IMR-90 (cell line): ENCODE results near the gene FBH1. TPM values are rescaled to one million over a fixed set of nuclear protein-coding genes. Genes with fewer than 3 reads are reported as not detected.

ENCODE experiments used
- ATAC-seq: fragments of 200-7000 bp; cut with Tn5 transposase; 2 replicates; pipeline ENCODE4 v1.9.1; 2020; ENCODE audit warnings: low read depth, mild to moderate bottlenecking, moderate library complexity
- BruUV-seq: library from RNA; stranded (reverse); fragments of 400-500 nt; replicated peaks from 2 replicates; lab custom pipeline; 2021; lab: Mats Ljungman, UMichigan
- CTCF ChIA-PET: fragments of 300-600 bp; formaldehyde crosslinking; extraction: SDS; loops from one replicate; lab custom pipeline; 2021; ENCODE audit warnings: antibody characterized with exemption; lab: Yijun Ruan, JAX
- POLR2A ChIA-PET: fragments of 300-600 bp; sonication (Branson Sonifier 250); formaldehyde crosslinking; loops from one replicate; lab custom pipeline; 2022; ENCODE audit warnings: antibody characterized with exemption; ENCODE audit not compliant: unreplicated experiment; lab: Charles Lee
- DNase-seq: peaks from one replicate; pipeline ENCODE4 v3.0.0; 2013
- H2AFZ ChIP-seq: replicated peaks from 2 replicates; pipeline ENCODE3; 2013; ENCODE audit warnings: low read length, mild to moderate bottlenecking; ENCODE audit not compliant: poor library complexity
- H2AK5ac ChIP-seq: 2 replicates; pipeline ENCODE4 v1.6.1; 2013; ENCODE audit warnings: low read depth, low read length, inconsistent platforms
- H2AK9ac ChIP-seq: replicated peaks from 2 replicates; pipeline ENCODE3; 2013; ENCODE audit warnings: mild to moderate bottlenecking, low read depth, low read length, moderate library complexity; ENCODE audit not compliant: poor library complexity
- H2BK120ac ChIP-seq: 2 replicates; pipeline ENCODE4 v1.6.1; 2013; ENCODE audit warnings: low read depth, low read length, inconsistent platforms
- H2BK15ac ChIP-seq: 3 replicates; pipeline ENCODE4 v1.6.1; 2013; ENCODE audit warnings: low read depth, low read length, inconsistent platforms
- H2BK20ac ChIP-seq: 2 replicates; pipeline ENCODE4 v1.6.1; 2013; ENCODE audit warnings: low read depth, mild to moderate bottlenecking, inconsistent platforms, low read length, moderate library complexity
- H2BK5ac ChIP-seq: 2 replicates; pipeline ENCODE4 v1.6.1; 2013; ENCODE audit warnings: mild to moderate bottlenecking, low read depth, low read length, inconsistent platforms; ENCODE audit not compliant: poor library complexity, severe bottlenecking
- H3K14ac ChIP-seq: replicated peaks from 2 replicates; pipeline ENCODE4 v1.6.1; 2013; ENCODE audit warnings: low read depth, low read length, inconsistent platforms
- H3K18ac ChIP-seq: 2 replicates; pipeline ENCODE4 v1.6.1; 2013; ENCODE audit warnings: low read depth, low read length, control low read depth
- H3K23ac ChIP-seq: 2 replicates; pipeline ENCODE4 v1.6.1; 2013; ENCODE audit warnings: low read depth, low read length, inconsistent platforms
- H3K27ac ChIP-seq: 2 replicates; pipeline ENCODE4 v1.5.1; 2013; ENCODE audit warnings: mild to moderate bottlenecking, control low read depth, low read length; ENCODE audit not compliant: insufficient read depth
- H3K27me3 ChIP-seq: 2 replicates; pipeline ENCODE4 v1.6.1; 2013; ENCODE audit warnings: low read length; ENCODE audit not compliant: control insufficient read depth, insufficient read depth
- H3K36me3 ChIP-seq: 2 replicates; pipeline ENCODE4 v1.6.1; 2013; ENCODE audit warnings: low read length, mixed read lengths; ENCODE audit not compliant: control insufficient read depth, insufficient read depth
- H3K4ac ChIP-seq: 2 replicates; pipeline ENCODE4 v1.6.1; 2013; ENCODE audit warnings: low read depth, low read length, inconsistent platforms
- H3K4me1 ChIP-seq: 2 replicates; pipeline ENCODE4 v1.6.1; 2013; ENCODE audit warnings: low read length, mixed read lengths; ENCODE audit not compliant: control insufficient read depth, insufficient read depth
- H3K4me2 ChIP-seq: 2 replicates; pipeline ENCODE4 v1.6.1; 2013; ENCODE audit warnings: low read depth, mild to moderate bottlenecking, control low read depth, low read length, moderate library complexity
- H3K4me3 ChIP-seq: 2 replicates; pipeline ENCODE4 v1.5.1; 2013; ENCODE audit warnings: low read depth, mild to moderate bottlenecking, control low read depth, low read length, moderate library complexity; ENCODE audit not compliant: insufficient read depth
- H3K56ac ChIP-seq: 2 replicates; pipeline ENCODE4 v1.6.1; 2013; ENCODE audit warnings: low read length, inconsistent platforms; ENCODE audit not compliant: insufficient read depth; ENCODE audit errors: extremely low read depth
- H3K79me1 ChIP-seq, 2 experiments: 2 replicates each; pipeline ENCODE4 v1.6.1; 2013; ENCODE audit warnings: low read length in 2 of 2, inconsistent platforms in 1 of 2, low read depth in 1 of 2
- H3K9ac ChIP-seq: 2 replicates; pipeline ENCODE4 v1.6.1; 2013; ENCODE audit warnings: low read depth, low read length, control low read depth
- H3K9me1 ChIP-seq: 2 replicates; pipeline ENCODE4 v1.6.1; 2013; ENCODE audit warnings: low read length, inconsistent platforms; ENCODE audit not compliant: insufficient read depth
- H3K9me3 ChIP-seq: 2 replicates; pipeline ENCODE4 v1.6.1; 2013; ENCODE audit warnings: low read length; ENCODE audit not compliant: control insufficient read depth, insufficient read depth
- H4K20me1 ChIP-seq: 2 replicates; pipeline ENCODE4 v1.6.1; 2013; ENCODE audit warnings: low read length, inconsistent platforms; ENCODE audit not compliant: insufficient read depth
- H4K5ac ChIP-seq: 2 replicates; pipeline ENCODE4 v1.6.1; 2013; ENCODE audit warnings: mild to moderate bottlenecking, low read depth, low read length, control low read depth
- H4K8ac ChIP-seq, 2 experiments: 2 replicates each; pipeline ENCODE4 v1.6.1; 2013; ENCODE audit warnings: low read depth in 2 of 2, low read length in 2 of 2, control low read depth in 1 of 2, inconsistent platforms in 1 of 2
- H4K91ac ChIP-seq: 2 replicates; pipeline ENCODE4 v1.6.1; 2013; ENCODE audit warnings: low read depth, low read length, inconsistent platforms; ENCODE audit not compliant: insufficient read depth
- BHLHE40 ChIP-seq: fragments of 150-350 bp; IDR thresholded peaks from 2 replicates; pipeline ENCODE4 v1.6.1; 2016; ENCODE audit warnings: mild to moderate bottlenecking, low read depth, low read length
- CEBPB ChIP-seq: IDR thresholded peaks from 2 replicates; pipeline ENCODE4 v1.6.1; 2012; ENCODE audit warnings: low read depth, low read length, improper control_type of control experiment
- CHD1 ChIP-seq: IDR thresholded peaks from 2 replicates; pipeline ENCODE4 v1.6.1; 2012; ENCODE audit warnings: low read depth, low read length, improper control_type of control experiment
- CTCF ChIP-seq: conservative IDR thresholded peaks from 2 replicates; pipeline ENCODE4 v1.5.1; 2012; ENCODE audit warnings: mild to moderate bottlenecking, low read depth, low read length, improper control_type of control experiment
- ELK1 ChIP-seq: fragments of 150-350 bp; IDR thresholded peaks from 2 replicates; pipeline ENCODE4 v1.6.1; 2016; ENCODE audit warnings: low read depth, mild to moderate bottlenecking, low read length, moderate library complexity, borderline replicate concordance
- FOS ChIP-seq: fragments of 150-350 bp; IDR thresholded peaks from 2 replicates; pipeline ENCODE4 v1.6.1; 2016; ENCODE audit warnings: low read depth, low read length
- MAFK ChIP-seq: IDR thresholded peaks from 2 replicates; pipeline ENCODE4 v1.6.1; 2012; ENCODE audit warnings: low read depth, low read length, improper control_type of control experiment
- MAZ ChIP-seq: IDR thresholded peaks from 2 replicates; pipeline ENCODE4 v1.6.1; 2012; ENCODE audit warnings: low read depth, mild to moderate bottlenecking, low read length, improper control_type of control experiment, moderate library complexity, borderline replicate concordance
- MXI1 ChIP-seq: IDR thresholded peaks from 2 replicates; pipeline ENCODE4 v1.6.1; 2012; ENCODE audit warnings: low read depth, mild to moderate bottlenecking, low read length, moderate library complexity, borderline replicate concordance
- NFE2L2 ChIP-seq: fragments of 150-350 bp; IDR thresholded peaks from 2 replicates; pipeline ENCODE4 v1.6.1; 2016; ENCODE audit warnings: low read depth, mild to moderate bottlenecking, low read length
- POLR2A ChIP-seq: IDR thresholded peaks from 2 replicates; pipeline ENCODE4 v1.6.1; 2012; ENCODE audit warnings: mild to moderate bottlenecking, low read depth, low read length
- RAD21 ChIP-seq: IDR thresholded peaks from 2 replicates; pipeline ENCODE4 v1.6.1; 2012; ENCODE audit warnings: low read length, improper control_type of control experiment
- RCOR1 ChIP-seq: IDR thresholded peaks from 2 replicates; pipeline ENCODE4 v1.6.1; 2012; ENCODE audit warnings: mild to moderate bottlenecking, low read length, improper control_type of control experiment; ENCODE audit not compliant: insufficient replicate concordance
- RFX5 ChIP-seq: IDR thresholded peaks from 2 replicates; pipeline ENCODE4 v1.8.0; 2012; ENCODE audit warnings: low read depth, mild to moderate bottlenecking, low read length, moderate library complexity
- SMC3 ChIP-seq: fragments of 150-350 bp; IDR thresholded peaks from 2 replicates; pipeline ENCODE4 v1.6.1; 2016; ENCODE audit warnings: low read depth, mild to moderate bottlenecking, antibody characterized with exemption, low read length, moderate library complexity
- WGBS, 2 experiments: methylation state at CpG; one replicate each; pipeline versions ENCODE4 v1.1.5 to v1.1.7; 2013; ENCODE audit warnings: missing lambda C conversion rate in 2 of 2; ENCODE audit not compliant: insufficient read length in 1 of 2; ENCODE audit errors: extremely low coverage in 2 of 2; 5-methylcytosine and 5-hydroxymethylcytosine counted together
- dilution Hi-C: fragments of 300-500 bp; cut with HindIII; formaldehyde crosslinking; loops from one replicate; pipeline ENCODE4 v1.14.3; 2018; ENCODE audit warnings: low sequenced_read_pairs; ENCODE audit not compliant: unreplicated experiment
- in situ Hi-C: fragments of 300-500 bp; cut with MboI; formaldehyde crosslinking; loops from 3 replicates; pipeline ENCODE4 v1.14.3; 2019; ENCODE audit warnings: low sequenced_read_pairs, inconsistent platforms, mixed read lengths
- intact Hi-C: fragments of 100-400 bp; cut with micrococcal nuclease; formaldehyde crosslinking; loops from 2 replicates; pipeline ENCODE4 v1.10.0; 2022
- polyA plus RNA-seq, 3 experiments: library from polyadenylated mRNA; depleted of rRNA; stranded (reverse); fragments of >200 nt; gene quantifications; 2 replicates each; pipeline ENCODE4 v1.2.3, GENCODE V29; 2012; ENCODE audit warnings: low replicate concordance in 1 of 3
- total RNA-seq: library from RNA; depleted of rRNA; stranded (reverse); fragments of >200 nt; gene quantifications from 2 replicates; pipeline ENCODE4 v1.2.3, GENCODE V29; 2012
- TF ChIP-seq, protein P1 (sequence below): fragments of 150-350 bp; IDR thresholded peaks from 2 replicates; pipeline ENCODE4 v1.6.1; 2017; ENCODE audit warnings: mild to moderate bottlenecking, antibody characterized with exemption, low read length, low read depth

The FBH1 gene
- total and polyA plus RNA-seq, 2 of the 4 experiments (the other 2 are of a cell fraction): 59.3 to 72.2 TPM

GRCh38 chr10:5965266-5965665 is 75.2 kb downstream of the FBH1 start:
- BruUV-seq: no TSS peak
- Histone ChIP-seq H3K18ac (no peak overlapping the region), H2BK20ac (no peak overlapping the region), H3K56ac (no peak overlapping the region), H4K8ac (no peak overlapping the region), H2BK120ac (no peak overlapping the region), H3K4me1 (peaks cover 3% of the 10 kb centered on the region), H3K27me3 (no peaks in the 10 kb centered on the region), H4K91ac (no peak overlapping the region), H3K4me3 (no peak overlapping the region), H3K27ac (no peak overlapping the region), H2BK5ac (no peak overlapping the region), H4K20me1 (no peaks in the 10 kb centered on the region), H4K5ac (no peak overlapping the region), H3K9me1 (peaks cover 25% of the 10 kb centered on the region), H3K9ac (no peak overlapping the region), H3K36me3 (peaks cover 4% of the 10 kb centered on the region; the same call in 1 of the 2 replicates), H3K79me1 (peaks cover 3 to 48% of the 10 kb centered on the region in 2 experiments; a peak in 2 of 4 replicates), H3K4ac (no peak overlapping the region), H3K23ac (no peak overlapping the region), H2AK5ac (no peak overlapping the region), H2BK15ac (no peak overlapping the region), H2AFZ (no peak overlapping the region), H2AK9ac (no peak overlapping the region), H3K4me2 (no peak overlapping the region), H3K9me3 (no peaks in the 10 kb centered on the region), H3K14ac (no peak overlapping the region)
- WGBS, 2 experiments: 100% methylated on average over 1 of the region's 8 CpGs; no CpG with 5 or more reads in 1 of the 2 experiments
- DNase-seq (no peak), ATAC-seq (no peak)
- CTCF ChIA-PET: no interaction called here
- intact Hi-C loops: no loop called here
- POLR2A ChIA-PET: no interaction called here
- dilution Hi-C loops: no loop called here
- in situ Hi-C loops: no loop called here
- TF ChIP-seq FOS (no peak), MXI1 (no peak), SMC3 (no peak), CTCF (no peak), POLR2A (no peak), RCOR1 (no peak), MAZ (no peak), RAD21 (no peak), CEBPB (no peak), RFX5 (no peak), BHLHE40 (no peak), ELK1 (no peak), NFE2L2 (no peak), MAFK (no peak), CHD1 (no peak)
- TF ChIP-seq, protein P1, sequence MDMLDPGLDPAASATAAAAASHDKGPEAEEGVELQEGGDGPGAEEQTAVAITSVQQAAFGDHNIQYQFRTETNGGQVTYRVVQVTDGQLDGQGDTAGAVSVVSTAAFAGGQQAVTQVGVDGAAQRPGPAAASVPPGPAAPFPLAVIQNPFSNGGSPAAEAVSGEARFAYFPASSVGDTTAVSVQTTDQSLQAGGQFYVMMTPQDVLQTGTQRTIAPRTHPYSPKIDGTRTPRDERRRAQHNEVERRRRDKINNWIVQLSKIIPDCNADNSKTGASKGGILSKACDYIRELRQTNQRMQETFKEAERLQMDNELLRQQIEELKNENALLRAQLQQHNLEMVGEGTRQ: no peak
